Stimulated activated CD4-positive, alpha-beta T cell treated with anti-CD3 and anti-CD28 coated beads, TNF-alpha, amount 100 ng/mL, for 48 hours (primary cell): ENCODE measurements around the gene TRIM65.

Experiments used
- DNase-seq, 3 donors: peaks; one replicate each; pipeline ENCODE4 v3.0.0-alpha.2; 2020; ENCODE audit warnings: low read depth in 3 of 3

Gene TRIM65

GRCh38 chr17:75896415-75897159 is at the start of gene TRIM65:
TRIM65 (minus strand) TSS chr17:75896951; CDS start chr17:75896937, 14 bp downstream.
- peak; percentile 56 to 77 (median 68) for DNase-seq

- DNase-seq, result no peak
Observed at GRCh38 chr17:75945211-75945610, 48.5 kb upstream of the TRIM65 start.

GRCh38 chr17:75943491-75943890 is 46.7 kb upstream of the TRIM65 start:
- no peak for DNase-seq

GRCh38 chr17:75942473-75942872 is 45.7 kb upstream of the TRIM65 start:
- no peak for DNase-seq

- no peak for DNase-seq
Observed at GRCh38 chr17:75941442-75941819, 44.7 kb upstream of the TRIM65 start.

- DNase-seq, result peak; percentile 81 to 86 (median 83)
Observed at GRCh38 chr17:75940727-75941441, 44.1 kb upstream of the TRIM65 start, which contains the start of gene FBF1. FBF1 (minus strand) TSS chr17:75941042; CDS start chr17:75938149, 2,893 bp downstream.

GRCh38 chr17:75937652-75938051 is 40.9 kb upstream of the TRIM65 start:
- DNase-seq, result no peak

- DNase-seq, result no peak
Observed at GRCh38 chr17:75933808-75934207, 37.1 kb upstream of the TRIM65 start.

- DNase-seq, result no peak
Observed at GRCh38 chr17:75932852-75933251, 36.1 kb upstream of the TRIM65 start.

- no peak for DNase-seq
Observed at GRCh38 chr17:75931062-75931461, 34.3 kb upstream of the TRIM65 start.

- no peak for DNase-seq
Observed at GRCh38 chr17:75927286-75927922, 30.7 kb upstream of the TRIM65 start.

GRCh38 chr17:75926456-75926855 is 29.7 kb upstream of the TRIM65 start:
- no peak for DNase-seq

GRCh38 chr17:75925912-75926311 is 29.2 kb upstream of the TRIM65 start:
- DNase-seq, result no peak

- no peak for DNase-seq
Observed at GRCh38 chr17:75925103-75925502, 28.4 kb upstream of the TRIM65 start.

GRCh38 chr17:75922963-75923874 is 26.5 kb upstream of the TRIM65 start:
- no peak for DNase-seq

GRCh38 chr17:75922173-75922961 is 25.6 kb upstream of the TRIM65 start:
- DNase-seq, result no peak

GRCh38 chr17:75921596-75921995 is 24.8 kb upstream of the TRIM65 start:
- no peak for DNase-seq

- DNase-seq, result no peak
Observed at GRCh38 chr17:75920045-75920560, 23.4 kb upstream of the TRIM65 start.

GRCh38 chr17:75919611-75920010 is 22.9 kb upstream of the TRIM65 start:
- DNase-seq, result no peak

- DNase-seq, result no peak
Observed at GRCh38 chr17:75917917-75918445, 21.2 kb upstream of the TRIM65 start.
